Trophoblast cell (in vitro differentiated cells and primary cell): Measurements from ENCODE around the gene GPR143.

Experiments used
- DNase-seq, 2 donors: peaks; one replicate each; pipeline ENCODE4 v3.0.0-alpha.2; 2016
- H2AFZ ChIP-seq: 2 replicates; pipeline ENCODE4 v1.6.1; 2013; ENCODE audit warnings: low read length, moderate library complexity, mild to moderate bottlenecking; ENCODE audit not compliant: insufficient read depth, poor library complexity
- H2AK5ac ChIP-seq: 2 replicates; pipeline ENCODE4 v1.6.1; 2013; ENCODE audit warnings: mild to moderate bottlenecking, low read length
- H2BK120ac ChIP-seq: 2 replicates; pipeline ENCODE4 v1.6.1; 2013; ENCODE audit warnings: low read length, mild to moderate bottlenecking, moderate library complexity; ENCODE audit not compliant: insufficient read depth, poor library complexity
- H2BK12ac ChIP-seq: 2 replicates; pipeline ENCODE4 v1.6.1; 2013; ENCODE audit warnings: mild to moderate bottlenecking, low read length, moderate library complexity
- H2BK5ac ChIP-seq: 2 replicates; pipeline ENCODE4 v1.6.1; 2013; ENCODE audit warnings: low read length, low read depth, moderate library complexity, mild to moderate bottlenecking; ENCODE audit not compliant: poor library complexity
- H3K14ac ChIP-seq: 2 replicates; pipeline ENCODE4 v1.6.1; 2013; ENCODE audit warnings: mild to moderate bottlenecking, low read length
- H3K18ac ChIP-seq: 2 replicates; pipeline ENCODE4 v1.6.1; 2013; ENCODE audit warnings: mild to moderate bottlenecking, low read length
- H3K23ac ChIP-seq: 2 replicates; pipeline ENCODE4 v1.6.1; 2013; ENCODE audit warnings: low read length
- H3K27ac ChIP-seq: 2 replicates; pipeline ENCODE4 v1.5.1; 2013; ENCODE audit warnings: low read depth, mild to moderate bottlenecking, inconsistent platforms, low read length, moderate library complexity
- H3K27me3 ChIP-seq: 2 replicates; pipeline ENCODE4 v1.6.1; 2013; ENCODE audit warnings: inconsistent platforms, mild to moderate bottlenecking, low read length, moderate library complexity; ENCODE audit not compliant: insufficient read depth
- H3K36me3 ChIP-seq, 2 experiments: 1 replicate in 1 of 2; 2 replicates in 1 of 2; pipeline ENCODE4 v1.6.1; 2013; ENCODE audit warnings: low read length in 2 of 2, mild to moderate bottlenecking in 2 of 2, moderate library complexity in 1 of 2; ENCODE audit not compliant: insufficient read depth in 2 of 2, control insufficient read depth in 1 of 2
- H3K4ac ChIP-seq: 2 replicates; pipeline ENCODE4 v1.6.1; 2013; ENCODE audit warnings: low read depth, mild to moderate bottlenecking, low read length, moderate library complexity
- H3K4me1 ChIP-seq, 2 experiments: 1 replicate in 1 of 2; 2 replicates in 1 of 2; pipeline ENCODE4 v1.6.1; 2013; ENCODE audit warnings: low read length in 2 of 2, mild to moderate bottlenecking in 2 of 2, moderate library complexity in 1 of 2; ENCODE audit not compliant: insufficient read depth in 2 of 2, control insufficient read depth in 1 of 2
- H3K4me2 ChIP-seq: 2 replicates; pipeline ENCODE4 v1.6.1; 2013; ENCODE audit warnings: inconsistent platforms, mild to moderate bottlenecking, low read length, moderate library complexity
- H3K4me3 ChIP-seq: 2 replicates; pipeline ENCODE4 v1.5.1; 2013; ENCODE audit warnings: mild to moderate bottlenecking, low read depth, low read length, inconsistent platforms
- H3K79me1 ChIP-seq: one replicate; pipeline ENCODE4 v1.6.1; 2013; ENCODE audit warnings: low read length
- H3K79me2 ChIP-seq: 2 replicates; pipeline ENCODE4 v1.6.1; 2013; ENCODE audit warnings: low read length, mild to moderate bottlenecking; ENCODE audit not compliant: control insufficient read depth, insufficient read depth, poor library complexity
- H3K9ac ChIP-seq: 2 replicates; pipeline ENCODE4 v1.6.1; 2013; ENCODE audit warnings: mild to moderate bottlenecking, low read length
- H3K9me3 ChIP-seq: 2 replicates; pipeline ENCODE4 v1.6.1; 2013; ENCODE audit warnings: low read depth, mild to moderate bottlenecking, control low read depth, inconsistent platforms, low read length; ENCODE audit not compliant: insufficient read depth
- H4K12ac ChIP-seq: 2 replicates; pipeline ENCODE4 v1.6.1; 2013; ENCODE audit warnings: low read depth, mild to moderate bottlenecking, low read length, moderate library complexity
- H4K8ac ChIP-seq: 2 replicates; pipeline ENCODE4 v1.6.1; 2013; ENCODE audit warnings: low read depth, mild to moderate bottlenecking, low read length, moderate library complexity
- H4K91ac ChIP-seq: one replicate; pipeline ENCODE4 v1.6.1; 2013; ENCODE audit warnings: low read depth, mild to moderate bottlenecking, low read length, moderate library complexity
- WGBS: extraction: QIAGEN DNeasy Blood & Tissue Kit; methylation state at CpG from one replicate; pipeline ENCODE4 v1.1.7; 2013; ENCODE audit warnings: missing lambda C conversion rate; ENCODE audit not compliant: insufficient read length, insufficient coverage; ENCODE audit errors: extremely low coverage; 5-methylcytosine and 5-hydroxymethylcytosine counted together

GPR143 gene

GRCh38 chrX:9781941-9782340 lies 16.3 kb upstream of the GPR143 start:
- peaks cover 4 to 8% of the 10 kb centered on the region in 2 experiments for H3K36me3 ChIP-seq
- H4K91ac ChIP-seq: no peak overlapping the region
- H3K4ac ChIP-seq: no peak overlapping the region
- H3K79me2 ChIP-seq: peaks cover 11% of the 10 kb centered on the region
- H3K9ac ChIP-seq: no peak overlapping the region
- H2BK120ac ChIP-seq: no peak overlapping the region
- H3K18ac ChIP-seq: no peak overlapping the region
- H4K8ac ChIP-seq: no peak overlapping the region
- no peaks in the 10 kb centered on the region for H3K4me1 ChIP-seq
- no peak overlapping the region for H3K4me2 ChIP-seq
- peaks cover 7% of the 10 kb centered on the region for H3K79me1 ChIP-seq
- H3K27me3 ChIP-seq: no peaks in the 10 kb centered on the region
- DNase-seq: no peak
- H4K12ac ChIP-seq: no peak overlapping the region
- no CpG with 5 or more reads among the region's 7 CpGs for WGBS
- no peak overlapping the region for H2BK12ac ChIP-seq
- H3K27ac ChIP-seq: no peak overlapping the region
- no peak overlapping the region for H3K23ac ChIP-seq
- no peak overlapping the region for H2AFZ ChIP-seq
- H2AK5ac ChIP-seq: no peak overlapping the region
- no peak overlapping the region for H2BK5ac ChIP-seq
- peaks cover 2% of the 10 kb centered on the region for H3K9me3 ChIP-seq
- no peak overlapping the region for H3K4me3 ChIP-seq
- no peak overlapping the region for H3K14ac ChIP-seq

GRCh38 chrX:9775930-9776329 lies 10.3 kb upstream of the GPR143 start:
- no peak overlapping the region for H4K12ac ChIP-seq
- H3K9me3 ChIP-seq: peaks cover 2% of the 10 kb centered on the region
- DNase-seq: no peak
- no peak overlapping the region for H2BK120ac ChIP-seq
- H3K4me2 ChIP-seq: no peak overlapping the region
- H3K4me3 ChIP-seq: no peak overlapping the region
- H2BK12ac ChIP-seq: no peak overlapping the region
- H3K4me1 ChIP-seq: no peaks in the 10 kb centered on the region
- H3K18ac ChIP-seq: no peak overlapping the region
- H3K9ac ChIP-seq: no peak overlapping the region
- no peaks in the 10 kb centered on the region for H3K79me2 ChIP-seq
- H2AFZ ChIP-seq: no peak overlapping the region
- no peak overlapping the region for H4K8ac ChIP-seq
- no peak overlapping the region for H3K23ac ChIP-seq
- no peak overlapping the region for H3K27ac ChIP-seq
- no peaks in the 10 kb centered on the region for H3K79me1 ChIP-seq
- no CpG with 5 or more reads among the region's 8 CpGs for WGBS
- H2BK5ac ChIP-seq: no peak overlapping the region
- H3K4ac ChIP-seq: no peak overlapping the region
- no peaks in the 10 kb centered on the region for H3K27me3 ChIP-seq
- no peak overlapping the region for H4K91ac ChIP-seq
- H3K14ac ChIP-seq: no peak overlapping the region
- no peak overlapping the region for H2AK5ac ChIP-seq
- peaks cover 4 to 8% of the 10 kb centered on the region in 2 experiments for H3K36me3 ChIP-seq

- no peak overlapping the region for H3K4me2 ChIP-seq
- no peaks in the 10 kb centered on the region for H3K79me2 ChIP-seq
- no peak overlapping the region for H2BK120ac ChIP-seq
- DNase-seq: no peak
- peaks cover 0 to 2% of the 10 kb centered on the region in 2 experiments for H3K4me1 ChIP-seq
- peaks cover 2% of the 10 kb centered on the region in 2 experiments for H3K36me3 ChIP-seq
- H3K14ac ChIP-seq: no peak overlapping the region
- no peak overlapping the region for H3K18ac ChIP-seq
- no peak overlapping the region for H3K4me3 ChIP-seq
- H2BK12ac ChIP-seq: no peak overlapping the region
- no peak overlapping the region for H2BK5ac ChIP-seq
- no peak overlapping the region for H3K27ac ChIP-seq
- H2AK5ac ChIP-seq: no peak overlapping the region
- no peak overlapping the region for H3K4ac ChIP-seq
- no peak overlapping the region for H3K23ac ChIP-seq
- no peak overlapping the region for H2AFZ ChIP-seq
- no peak overlapping the region for H4K12ac ChIP-seq
- H3K79me1 ChIP-seq: no peaks in the 10 kb centered on the region
- H4K8ac ChIP-seq: no peak overlapping the region
- WGBS: no CpG with 5 or more reads among the region's 6 CpGs
- no peaks in the 10 kb centered on the region for H3K27me3 ChIP-seq
- H4K91ac ChIP-seq: no peak overlapping the region
- H3K9me3 ChIP-seq: peaks cover 2% of the 10 kb centered on the region
- no peak overlapping the region for H3K9ac ChIP-seq
Observed at GRCh38 chrX:9772943-9773342, 7.3 kb upstream of the GPR143 start.

GRCh38 chrX:9770319-9770718 lies 4.7 kb upstream of the GPR143 start:
- H2BK12ac ChIP-seq: no peak overlapping the region
- H3K4me2 ChIP-seq: no peak overlapping the region
- WGBS: no CpG with 5 or more reads among the region's 1 CpG
- H3K36me3 ChIP-seq: no peaks in the 10 kb centered on the region
- H3K79me2 ChIP-seq: peaks cover under 1% of the 10 kb centered on the region
- no peak overlapping the region for H2BK5ac ChIP-seq
- no peaks in the 10 kb centered on the region for H3K27me3 ChIP-seq
- no peak overlapping the region for H3K4me3 ChIP-seq
- no peak for DNase-seq
- no peak overlapping the region for H4K91ac ChIP-seq
- no peaks in the 10 kb centered on the region for H3K9me3 ChIP-seq
- H2AK5ac ChIP-seq: no peak overlapping the region
- no peak overlapping the region for H2AFZ ChIP-seq
- no peak overlapping the region for H3K4ac ChIP-seq
- H2BK120ac ChIP-seq: no peak overlapping the region
- no peak overlapping the region for H3K9ac ChIP-seq
- H3K18ac ChIP-seq: no peak overlapping the region
- no peak overlapping the region for H4K12ac ChIP-seq
- peaks cover 4% of the 10 kb centered on the region for H3K79me1 ChIP-seq
- H3K23ac ChIP-seq: no peak overlapping the region
- H4K8ac ChIP-seq: no peak overlapping the region
- no peak overlapping the region for H3K14ac ChIP-seq
- no peak overlapping the region for H3K27ac ChIP-seq
- peaks cover under 1 to 3% of the 10 kb centered on the region in 2 experiments for H3K4me1 ChIP-seq
